Ovary (tissue), 3 donors: Measurements from ENCODE around the gene OAS1.

ENCODE experiments used
- CTCF ChIP-seq, 3 donors: fragments of 450-650 bp in 2 of 3; fragments of 200-600 bp in 1 of 3; IDR thresholded peaks; one replicate each; pipeline versions ENCODE4 v1.5.1 to v1.8.0; 2016 to 2022; ENCODE audit warnings: antibody characterized with exemption in 3 of 3, mild to moderate bottlenecking in 1 of 3
- EP300 ChIP-seq: sonication (generic); formaldehyde crosslinking; IDR thresholded peaks from one replicate; pipeline ENCODE4 v1.6.1; 2017; ENCODE audit warnings: antibody characterized with exemption
- POLR2A ChIP-seq: fragments of 450-650 bp; IDR thresholded peaks from one replicate; pipeline ENCODE4 v1.6.1; 2017; ENCODE audit warnings: antibody characterized with exemption, mild to moderate bottlenecking, moderate library complexity
- donor health status: DM: no; HTN: no; CAD: no.

- TF ChIP-seq CTCF (IDR thresholded peaks at IDR 0.05) (no peak), POLR2A (no peak), EP300 (no peak)
These were observed 2.9 kb downstream of the OAS1 start for GRCh38 chr12:112909693-112910092.
